Testis (tissue), 3 donors: ENCODE results near the gene PANX2. TPM values are rescaled to one million over a fixed set of nuclear protein-coding genes. Genes with fewer than 3 reads are reported as not detected.
A peak's percentile ranks its signal among the peaks of the same experiment; 100 is the strongest.

Source experiments
- DNase-seq: peaks from one replicate; pipeline ENCODE4 v3.0.0-alpha.2; 2019
- H3K27ac ChIP-seq, 2 donors: fragments of 200-600 bp; sonication (generic); one replicate each; pipeline ENCODE4 v1.5.1; 2019
- H3K27me3 ChIP-seq: fragments of 200-600 bp; sonication (generic); one replicate; pipeline ENCODE4 v1.5.1; 2019
- H3K36me3 ChIP-seq: fragments of 200-600 bp; sonication (generic); one replicate; pipeline ENCODE4 v1.5.1; 2017; ENCODE audit warnings: low read depth; ENCODE audit errors: missing control alignments
- H3K4me1 ChIP-seq: fragments of 200-600 bp; sonication (generic); one replicate; pipeline ENCODE4 v1.5.1; 2019
- H3K4me3 ChIP-seq, 2 donors: fragments of 200-600 bp; sonication (generic); one replicate each; pipeline ENCODE4 v1.5.1; 2017 to 2019
- H3K9me3 ChIP-seq: fragments of 200-600 bp; sonication (generic); one replicate; pipeline ENCODE4 v1.5.1; 2017
- POLR2A ChIP-seq: fragments of 450-650 bp; IDR thresholded peaks from one replicate; pipeline ENCODE4 v1.6.1; 2017; ENCODE audit warnings: antibody characterized with exemption, mild to moderate bottlenecking, moderate library complexity
- WGBS, 2 donors: methylation state at CpG; one replicate each; pipeline ENCODE4 v1.1.5; 2018; 5-methylcytosine and 5-hydroxymethylcytosine counted together
- intact Hi-C: fragments of 100-400 bp; cut with DNase I; formaldehyde crosslinking; loops from one replicate; pipeline ENCODE4 v1.15.1; 2023; ENCODE audit warnings: low total_unique reads
- polyA plus RNA-seq: library from polyadenylated mRNA; stranded (reverse); fragments of 350-450 nt; fragmentation: Illumina TruSeq; extraction: RNeasy Lipid Tissue Mini Kit (QIAGEN cat#74804); gene quantifications from one replicate; pipeline ENCODE4 v1.2.3, GENCODE V29; 2014; ENCODE audit warnings: low read depth, low replicate concordance; ENCODE audit not compliant: insufficient read depth
- total RNA-seq, 2 donors: library from RNA; depleted of rRNA; stranded (reverse); fragments of >200 nt; gene quantifications; one replicate each; pipeline ENCODE4 v1.2.3, GENCODE V29; 2016
- TF ChIP-seq, protein P1 (sequence below), 3 experiments: fragments of 450-650 bp in 2 of 3; fragments of 200-600 bp in 1 of 3; sonication (generic) in 1 of 3; IDR thresholded peaks; one replicate each; pipeline ENCODE4 v1.5.1; 2016 to 2019; ENCODE audit warnings: antibody characterized with exemption in 3 of 3, mild to moderate bottlenecking in 2 of 3, moderate library complexity in 1 of 3

Gene PANX2
- total and polyA plus RNA-seq, 3 donors from 2014 or later: 2.0 to 6.3 (median 5.3) TPM

DNA sequence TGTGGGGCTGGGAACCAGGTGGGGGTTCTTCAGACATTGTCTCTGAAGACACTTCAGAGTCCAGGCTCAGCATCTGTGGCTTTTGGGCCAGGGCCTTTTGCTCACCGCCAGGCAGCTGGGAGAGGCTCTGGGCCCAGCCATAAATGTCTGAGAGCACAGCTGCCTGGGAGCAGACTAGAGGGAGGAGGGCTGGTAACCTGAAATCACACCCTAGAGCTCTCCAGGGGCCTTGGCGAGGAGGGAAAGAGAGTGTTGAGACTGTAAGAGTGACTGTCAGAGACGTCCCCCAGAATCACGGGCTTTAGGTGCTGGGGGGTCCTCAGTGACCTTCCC is 19.3 kb downstream of the PANX2 start:
- H3K4me1 ChIP-seq: peaks cover 35% of the 10 kb centered on the region
- no peaks in the 10 kb centered on the region for H3K27me3 ChIP-seq
- H3K4me3 ChIP-seq: no peak overlapping the region
- H3K27ac ChIP-seq: peak overlapping the region; percentile 60 to 77
- WGBS, 2 donors: 32 to 49% methylated on average over 3 to 4 of the region's 4 CpGs
- DNase-seq: no peak
- no peaks in the 10 kb centered on the region for H3K36me3 ChIP-seq
- TF ChIP-seq, protein P1, sequence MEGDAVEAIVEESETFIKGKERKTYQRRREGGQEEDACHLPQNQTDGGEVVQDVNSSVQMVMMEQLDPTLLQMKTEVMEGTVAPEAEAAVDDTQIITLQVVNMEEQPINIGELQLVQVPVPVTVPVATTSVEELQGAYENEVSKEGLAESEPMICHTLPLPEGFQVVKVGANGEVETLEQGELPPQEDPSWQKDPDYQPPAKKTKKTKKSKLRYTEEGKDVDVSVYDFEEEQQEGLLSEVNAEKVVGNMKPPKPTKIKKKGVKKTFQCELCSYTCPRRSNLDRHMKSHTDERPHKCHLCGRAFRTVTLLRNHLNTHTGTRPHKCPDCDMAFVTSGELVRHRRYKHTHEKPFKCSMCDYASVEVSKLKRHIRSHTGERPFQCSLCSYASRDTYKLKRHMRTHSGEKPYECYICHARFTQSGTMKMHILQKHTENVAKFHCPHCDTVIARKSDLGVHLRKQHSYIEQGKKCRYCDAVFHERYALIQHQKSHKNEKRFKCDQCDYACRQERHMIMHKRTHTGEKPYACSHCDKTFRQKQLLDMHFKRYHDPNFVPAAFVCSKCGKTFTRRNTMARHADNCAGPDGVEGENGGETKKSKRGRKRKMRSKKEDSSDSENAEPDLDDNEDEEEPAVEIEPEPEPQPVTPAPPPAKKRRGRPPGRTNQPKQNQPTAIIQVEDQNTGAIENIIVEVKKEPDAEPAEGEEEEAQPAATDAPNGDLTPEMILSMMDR (IDR thresholded peaks at IDR 0.05): no peak
- no peak for TF ChIP-seq POLR2A
- no peaks in the 10 kb centered on the region for H3K9me3 ChIP-seq
- intact Hi-C loops: no loop called here

DNA sequence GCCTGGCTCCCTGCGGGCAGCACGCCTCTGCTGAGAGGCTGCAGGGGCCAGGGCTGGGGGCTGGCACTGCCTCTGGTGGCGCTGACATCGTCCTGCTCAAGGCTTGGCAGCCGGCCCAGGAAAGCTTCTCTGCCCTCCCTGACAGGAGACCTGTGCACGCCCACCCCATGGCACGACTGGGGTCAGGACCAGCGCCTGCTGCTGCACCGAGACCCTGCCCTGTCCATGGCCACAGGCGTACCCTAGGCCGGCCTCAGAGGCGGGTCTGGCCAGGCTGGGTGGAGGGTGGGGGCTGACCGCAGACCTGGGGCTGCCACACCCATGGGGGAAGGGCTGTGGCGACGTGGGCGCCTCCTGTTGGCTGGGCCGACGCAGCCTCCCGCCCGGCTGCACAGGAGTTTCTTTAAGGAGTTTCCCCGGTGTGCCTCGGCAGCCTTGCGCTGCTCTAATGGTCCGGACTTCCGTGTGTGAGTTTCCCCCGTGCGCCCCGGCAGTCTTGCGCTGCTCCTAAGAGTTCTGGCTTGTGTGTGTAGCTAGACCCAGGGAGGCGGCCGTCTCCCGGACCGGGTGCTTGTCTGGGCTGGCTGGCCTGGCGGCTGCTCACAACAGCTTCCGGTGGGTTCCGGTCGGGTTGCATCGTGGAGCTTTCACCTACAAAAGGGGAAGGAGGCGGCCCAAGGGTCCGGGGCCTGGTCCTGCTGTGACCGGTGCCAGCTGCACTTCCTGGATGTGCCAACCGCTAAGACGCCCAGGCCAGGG is 19.8 kb downstream of the PANX2 start:
- H3K27me3 ChIP-seq: no peaks in the 10 kb centered on the region
- intact Hi-C loops: no loop called here
- H3K36me3 ChIP-seq: no peaks in the 10 kb centered on the region
- H3K27ac ChIP-seq: peak overlapping the region; percentile 60 to 77
- TF ChIP-seq, protein P1 (IDR thresholded peaks at IDR 0.05): peak in 1 of 3 experiments; percentile 34
- no peak for TF ChIP-seq POLR2A
- no peaks in the 10 kb centered on the region for H3K9me3 ChIP-seq
- H3K4me3 ChIP-seq: peak overlapping the region in 1 of 2 donors; percentile 34
- 37 to 44% methylated on average over 28 to 39 of the region's 43 CpGs for WGBS, 2 donors
- peaks cover 35% of the 10 kb centered on the region for H3K4me1 ChIP-seq
- DNase-seq: peak; percentile 75

DNA sequence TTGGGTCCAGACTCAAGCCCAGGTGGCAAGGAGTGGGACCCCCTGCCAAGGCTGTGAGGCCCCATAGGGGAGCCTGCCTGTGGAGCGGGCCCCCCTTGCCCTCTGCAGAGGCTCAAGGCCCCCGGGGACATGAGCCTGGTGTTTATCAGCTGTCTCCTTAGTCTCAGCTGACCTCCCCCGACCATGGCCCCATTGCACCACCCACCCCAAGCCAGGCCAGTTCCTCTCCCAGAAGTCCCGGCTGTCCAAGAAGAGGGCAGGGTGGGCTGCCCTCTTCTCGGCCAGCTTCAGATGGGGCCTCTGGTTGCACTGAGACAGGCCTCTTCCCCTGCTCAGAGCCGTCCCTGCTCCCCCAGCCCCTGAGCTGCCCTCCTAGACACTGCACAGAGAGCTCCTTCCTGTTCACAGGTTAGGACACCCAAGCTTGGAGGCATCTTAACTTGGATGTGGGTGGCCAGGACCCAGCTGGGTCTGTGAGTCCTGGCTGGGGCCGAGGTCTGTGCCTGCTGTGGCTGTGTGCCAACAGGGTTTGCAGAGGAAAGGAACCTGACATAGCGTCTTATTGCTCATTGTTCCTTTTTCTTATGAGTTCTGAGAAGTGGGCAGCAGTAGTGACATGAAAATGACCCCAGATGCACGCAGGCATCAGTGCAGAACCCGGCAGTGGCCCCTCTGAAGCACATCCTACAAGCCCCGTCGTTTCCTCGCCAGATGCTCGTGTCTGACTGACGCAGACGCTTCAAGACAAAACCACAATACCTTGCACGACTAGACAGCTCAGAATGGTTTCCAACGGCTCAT is 20.6 kb downstream of the PANX2 start:
- Histone ChIP-seq H3K27me3 (no peaks in the 10 kb centered on the region), H3K27ac (peak overlapping the region; percentile 60 to 77), H3K9me3 (no peaks in the 10 kb centered on the region), H3K4me1 (peaks cover 35% of the 10 kb centered on the region), H3K36me3 (no peaks in the 10 kb centered on the region), H3K4me3 (peak overlapping the region in 1 of 2 donors; percentile 34)
- intact Hi-C loops: no loop called here
- no peak for DNase-seq
- TF ChIP-seq, protein P1 (IDR thresholded peaks at IDR 0.05): no peak
- TF ChIP-seq POLR2A: no peak
- 67 to 77% methylated on average over 15 to 18 of the region's 18 CpGs for WGBS, 2 donors

DNA sequence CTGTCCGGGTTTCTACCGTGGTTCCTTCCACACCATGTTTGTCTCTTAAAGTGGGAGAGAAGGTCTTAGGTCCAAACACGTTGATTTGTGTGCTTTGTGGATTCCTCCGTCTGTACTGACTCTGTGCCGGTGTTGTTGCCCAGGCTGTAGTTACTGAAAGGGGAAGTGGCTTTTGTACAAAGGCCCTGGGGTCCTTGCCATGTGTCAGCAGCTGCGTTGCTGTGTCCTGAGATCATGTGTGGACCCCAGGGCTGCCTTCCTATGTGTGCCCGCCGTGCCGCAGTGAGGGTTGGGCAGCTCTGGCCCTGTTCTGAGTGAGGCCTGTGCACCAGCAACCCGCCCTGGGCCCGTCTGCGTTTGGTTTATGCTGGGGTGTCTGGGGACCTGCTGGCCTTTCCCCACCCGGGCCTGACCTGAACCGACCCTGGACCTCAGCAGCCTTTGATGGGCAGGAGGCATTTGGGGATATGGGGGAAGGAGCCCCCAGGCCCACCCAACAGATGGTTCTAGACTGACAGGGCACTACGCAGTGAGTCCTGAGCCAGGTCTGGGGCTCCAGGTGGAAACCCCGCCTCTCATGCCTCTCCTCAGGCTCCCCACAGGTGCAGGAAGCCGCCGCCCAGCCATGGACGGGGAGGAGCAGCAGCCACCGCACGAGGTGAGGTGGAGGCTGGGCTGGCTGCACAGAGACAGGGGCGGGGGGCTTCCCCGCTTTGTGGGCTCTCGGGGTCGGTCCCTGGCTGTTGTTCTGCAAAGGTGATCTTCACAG is 22.1 kb downstream of the PANX2 start:
- intact Hi-C loops: no loop called here
- no peak for DNase-seq
- Histone ChIP-seq H3K4me3 (no peak overlapping the region), H3K27ac (no peak overlapping the region), H3K4me1 (peaks cover 23% of the 10 kb centered on the region), H3K36me3 (no peaks in the 10 kb centered on the region), H3K9me3 (no peaks in the 10 kb centered on the region), H3K27me3 (no peaks in the 10 kb centered on the region)
- WGBS, 2 donors: 87 to 92% methylated on average over 15 to 25 of the region's 25 CpGs
- TF ChIP-seq, protein P1 (IDR thresholded peaks at IDR 0.05): no peak
- no peak for TF ChIP-seq POLR2A
